ENCODE results near the gene PLEKHA8. TPM values are rescaled to one million over a fixed set of nuclear protein-coding genes. Genes with fewer than 3 reads are reported as not detected.

The PLEKHA8 gene
- total and polyA plus RNA-seq, 2 of the 8 experiments (the other 6 are each of a cell fraction or from before 2014, with no cell fraction given), result 10.7 to 44.0 TPM

DNA sequence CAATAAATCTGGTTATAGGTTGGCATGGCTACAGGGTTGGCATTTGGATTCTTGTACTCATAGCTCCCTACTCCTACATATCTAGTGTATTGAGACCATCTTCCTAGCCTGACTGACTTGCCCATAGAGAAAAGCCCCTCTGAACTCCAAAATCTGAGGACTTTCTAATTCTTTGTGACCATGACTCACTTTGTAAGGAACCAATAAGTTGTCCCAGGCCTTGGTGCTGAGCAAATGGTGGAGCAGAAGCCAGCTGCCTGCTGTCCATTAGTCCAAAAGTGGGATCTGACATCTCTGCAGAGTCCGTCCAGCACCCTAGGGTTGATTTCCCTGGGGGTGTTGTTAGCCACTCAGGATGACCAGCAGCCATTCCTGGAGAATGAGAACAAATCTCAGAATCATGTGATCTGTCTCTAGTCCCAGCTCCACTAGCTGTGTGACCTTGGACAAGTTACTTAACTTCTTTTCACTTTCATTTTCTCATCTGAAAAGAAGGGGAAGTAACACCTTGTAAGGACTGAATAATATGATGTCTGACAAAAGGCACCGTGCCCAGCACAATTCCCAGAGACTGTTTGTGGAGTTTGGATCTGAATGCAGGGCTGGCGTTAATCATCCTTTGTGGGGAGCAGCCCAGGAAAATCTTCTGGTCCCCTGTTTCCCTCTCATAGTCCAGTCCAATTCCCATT lies 150.7 kb downstream of the PLEKHA8 start:
- Histone ChIP-seq H3K4me2 (ENCODE audit: insufficient read depth in 1 of 2, low read depth in 2 of 2, low read length in 2 of 2) (no peak overlapping the region), H2BK120ac (replicated peaks; ENCODE audit: low read depth, low read length) (no peak overlapping the region), H3K27ac (ENCODE audit: low read depth, low read length) (no peak overlapping the region), H3K14ac (ENCODE audit: insufficient read length) (no peak overlapping the region), H3K36me3 (ENCODE audit: control insufficient read depth in 2 of 4, insufficient read depth in 4 of 4, low read length in 3 of 4) (no peaks in the 10 kb centered on the region), H4K20me1 (replicated peaks in 1 of 2; ENCODE audit: control insufficient read depth in 1 of 2, insufficient read depth in 2 of 2, low read length in 2 of 2) (no peaks in the 10 kb centered on the region), H2BK5ac (ENCODE audit: low read depth, low read length) (no peak overlapping the region), H3K9me3 (ENCODE audit: insufficient read depth in 2 of 2, low read depth in 1 of 2, low read length in 1 of 2) (no peaks in the 10 kb centered on the region), H3K23me2 (ENCODE audit: low read depth, low read length) (no peaks in the 10 kb centered on the region), H2BK15ac (ENCODE audit: low read length) (no peak overlapping the region), H3K4me3 (ENCODE audit: extremely low read depth in 1 of 4, insufficient read depth in 2 of 4, low read depth in 3 of 4, low read length in 4 of 4) (no peak overlapping the region), H2AK5ac (ENCODE audit: low read depth, low read length) (no peak overlapping the region), H3K27me3 (replicated peaks in 1 of 4; ENCODE audit: control insufficient read depth in 3 of 4, extremely low read depth in 1 of 4, insufficient read depth in 3 of 4, low read length in 3 of 4) (no peaks in the 10 kb centered on the region), H3K79me2 (ENCODE audit: control insufficient read depth in 1 of 2, insufficient read depth in 2 of 2, low read length in 2 of 2) (no peaks in the 10 kb centered on the region), H4K91ac (replicated peaks; ENCODE audit: insufficient read length, low read length) (no peak overlapping the region), H2BK12ac (ENCODE audit: low read depth, low read length) (no peak overlapping the region), H3K9ac (replicated peaks in 1 of 4; ENCODE audit: extremely low read depth in 1 of 4, low read depth in 3 of 4, low read length in 3 of 4) (no peak overlapping the region), H3K79me1 (ENCODE audit: low read depth, low read length) (no peaks in the 10 kb centered on the region), H4K8ac (ENCODE audit: extremely low read depth, insufficient read depth, low read length) (no peak overlapping the region), H3K4ac (replicated peaks; ENCODE audit: insufficient read length, low read depth, low read length) (no peak overlapping the region), H3K4me1 (replicated peaks in 1 of 4; ENCODE audit: control insufficient read depth in 3 of 4, insufficient read depth in 4 of 4, low read length in 3 of 4) (no peaks in the 10 kb centered on the region), H3K18ac (ENCODE audit: extremely low read depth, low read length) (no peak overlapping the region), H3K23ac (ENCODE audit: insufficient read length) (no peak overlapping the region), H2BK20ac (ENCODE audit: low read length) (no peak overlapping the region), H3K56ac (replicated peaks; ENCODE audit: insufficient read length, low read depth, low read length) (no peak overlapping the region), H4K5ac (ENCODE audit: insufficient read length, low read depth, low read length) (no peak overlapping the region), H2AFZ (ENCODE audit: low read length) (no peak overlapping the region)
- POLR2A ChIA-PET (ENCODE audit: partially characterized antibody), result interaction anchor here (0.9 kb wide), 1 partner anchor 9 kb away, joined by 3 read pairs; no protein-coding TSS in a partner anchor
- WGBS, 2 experiments (ENCODE audit: extremely low coverage in 1 of 2, insufficient coverage in 1 of 2, insufficient read length in 1 of 2, insufficient replicate concordance in 2 of 2, low coverage in 1 of 2, low lambda C conversion rate in 2 of 2, missing lambda C conversion rate in 1 of 2), result 77% methylated on average over 3 of the region's 3 CpGs; no CpG with 5 or more reads in 1 of the 2 experiments
- DNase-seq (ENCODE audit: low read depth in 1 of 2, low spot score in 2 of 2) (no peak), FAIRE-seq (no peak)
- CTCF ChIA-PET (ENCODE audit: partially characterized antibody), result interaction anchor here (1.0 to 7.3 kb wide), 5 partner anchors 16 to 385 kb away, joined by 3 to 45 read pairs (median 5); no protein-coding TSS in a partner anchor
- TF ChIP-seq TCF12 (IDR thresholded peaks at IDR 0.05; ENCODE audit: low read depth, low read length) (no peak), RNF2 (IDR thresholded peaks at IDR 0.05; ENCODE audit: borderline replicate concordance, low read depth, low read length, missing control alignments, poor library complexity, severe bottlenecking) (no peak), BCL11A (IDR thresholded peaks at IDR 0.05; ENCODE audit: low read depth in 2 of 2, low read length in 2 of 2) (no peak), KDM1A (IDR thresholded peaks at IDR 0.05; ENCODE audit: borderline replicate concordance, low read length) (no peak), RBBP5 (IDR thresholded peaks at IDR 0.05; ENCODE audit: borderline replicate concordance, low read depth, low read length) (no peak), SRF (IDR thresholded peaks at IDR 0.05; ENCODE audit: low read depth, low read length) (no peak), POU5F1 (IDR thresholded peaks at IDR 0.05; ENCODE audit: low read depth, low read length) (no peak), RFX5 (IDR thresholded peaks at IDR 0.05; ENCODE audit: borderline replicate concordance, low read depth, low read length) (no peak)
- TF ChIP-seq, protein P1, sequence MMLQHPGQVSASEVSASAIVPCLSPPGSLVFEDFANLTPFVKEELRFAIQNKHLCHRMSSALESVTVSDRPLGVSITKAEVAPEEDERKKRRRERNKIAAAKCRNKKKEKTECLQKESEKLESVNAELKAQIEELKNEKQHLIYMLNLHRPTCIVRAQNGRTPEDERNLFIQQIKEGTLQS (IDR thresholded peaks at IDR 0.05; ENCODE audit: insufficient read depth, low read depth, low read length), result no peak
